A549 (cell line): ENCODE measurements around the gene MYOM1.

Source experiments
- CEBPB ChIP-seq, 2 experiments: fragments of >200 bp in 1 of 2; sonication (Bioruptor Twin) in 1 of 2; formaldehyde crosslinking in 1 of 2; IDR thresholded peaks; 2 replicates each; pipeline ENCODE4 v1.6.1; 2012 to 2016
- CHD2 ChIP-seq: fragments of 150-350 bp; IDR thresholded peaks from 2 replicates; pipeline ENCODE4 v1.6.1; 2014; ENCODE audit warnings: low read length; ENCODE audit not compliant: partially characterized antibody
- CTCF ChIP-seq: fragments of >200 bp; sonication (Bioruptor Twin); formaldehyde crosslinking; IDR thresholded peaks from 3 replicates; pipeline ENCODE4 v1.5.1; 2016
- EP300 ChIP-seq, 2 experiments: fragments of >200 bp; sonication (Bioruptor Twin); formaldehyde crosslinking; IDR thresholded peaks; 2 replicates in 1 of 2; 3 replicates in 1 of 2; pipeline ENCODE4 v1.6.1; 2016 to 2017
- HMGXB4 ChIP-seq: fragments of 250-450 bp; sonication (Bioruptor Pico); IDR thresholded peaks from 2 replicates; pipeline ENCODE4 v1.5.0; 2021; ENCODE audit warnings: mild to moderate bottlenecking, moderate library complexity, borderline replicate concordance
- MYC ChIP-seq: IDR thresholded peaks from 2 replicates; pipeline ENCODE4 v1.6.1; 2012; ENCODE audit warnings: mild to moderate bottlenecking, inconsistent platforms, low read length, improper control_type of control experiment, borderline replicate concordance
- POLR2A ChIP-seq: IDR thresholded peaks from 2 replicates; pipeline ENCODE4 v1.6.1; 2012; ENCODE audit warnings: mild to moderate bottlenecking, low read length
- RAD21 ChIP-seq, 2 experiments: fragments of >200 bp in 1 of 2; sonication (Bioruptor Twin) in 1 of 2; formaldehyde crosslinking in 1 of 2; IDR thresholded peaks in 1 of 2; conservative IDR thresholded peaks in 1 of 2; 2 replicates in 1 of 2; 3 replicates in 1 of 2; pipeline ENCODE4 v1.6.1; 2012 to 2018; ENCODE audit warnings: inconsistent platforms in 1 of 2
- REST ChIP-seq: fragments of 200-600 bp; sonication (generic); IDR thresholded peaks from 2 replicates; pipeline ENCODE4 v1.6.1; 2016; ENCODE audit warnings: antibody characterized with exemption, mild to moderate bottlenecking, moderate library complexity
- SMC3 ChIP-seq: fragments of >200 bp; sonication (Bioruptor Twin); formaldehyde crosslinking; IDR thresholded peaks from 3 replicates; pipeline ENCODE4 v1.6.1; 2018; ENCODE audit warnings: inconsistent platforms

DNA sequence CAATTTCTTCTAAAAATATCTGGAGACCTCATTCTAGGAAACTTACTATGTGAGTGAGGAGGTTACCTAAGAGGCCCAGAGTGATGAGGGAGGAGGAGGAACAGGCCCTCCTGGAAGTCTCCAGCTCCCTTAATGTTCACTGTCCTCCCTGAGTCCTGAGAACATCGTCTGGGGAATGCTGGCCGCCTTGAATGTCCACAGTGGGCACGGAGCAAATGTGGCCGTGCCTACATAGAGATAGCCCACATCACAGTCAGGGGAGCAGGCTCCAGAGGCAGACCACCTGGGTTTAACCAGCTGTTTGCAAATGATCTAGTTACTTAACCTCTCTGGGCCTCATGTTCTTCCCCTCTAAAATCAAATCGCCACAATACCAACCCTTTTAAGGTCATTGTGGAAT, 123.8 kb downstream of the MYOM1 start:
- TF ChIP-seq CTCF (no peak), CEBPB (IDR thresholded peaks at IDR 0.05) (no peak), RAD21 (conservative IDR thresholded peaks at IDR 0.05 in 1 of 2, IDR thresholded peaks at IDR 0.05 in 1 of 2) (no peak), EP300 (IDR thresholded peaks at IDR 0.05) (no peak), POLR2A (no peak), SMC3 (no peak), CHD2 (no peak), HMGXB4 (CRISPR knock-in tag) (no peak), REST (no peak), MYC (no peak)
